Muscle layer of duodenum (tissue), 2 donors: Measurements from ENCODE around the gene STAP2.

Experiments
- H3K27ac ChIP-seq: one replicate; pipeline ENCODE4 v1.7.0; 2013; ENCODE audit warnings: mild to moderate bottlenecking, low read length
- H3K27me3 ChIP-seq: one replicate; pipeline ENCODE4 v1.7.0; 2013; ENCODE audit warnings: low read depth, mild to moderate bottlenecking, control low read depth, low read length
- H3K36me3 ChIP-seq, 2 donors: one replicate each; pipeline ENCODE4 v1.7.0; 2013; ENCODE audit warnings: low read length in 2 of 2, control low read depth in 1 of 2, mild to moderate bottlenecking in 1 of 2; ENCODE audit not compliant: insufficient read depth in 2 of 2, control insufficient read depth in 1 of 2
- H3K4me1 ChIP-seq, 2 donors: one replicate each; pipeline ENCODE4 v1.7.0; 2013; ENCODE audit warnings: low read length in 2 of 2, mild to moderate bottlenecking in 2 of 2, control low read depth in 1 of 2, moderate library complexity in 1 of 2; ENCODE audit not compliant: insufficient read depth in 2 of 2, control insufficient read depth in 1 of 2
- H3K4me3 ChIP-seq, 2 donors: one replicate each; pipeline ENCODE4 v1.7.0; 2013; ENCODE audit warnings: low read length in 2 of 2, low read depth in 1 of 2, mild to moderate bottlenecking in 1 of 2
- H3K9me3 ChIP-seq, 2 donors: one replicate each; pipeline ENCODE4 v1.7.0; 2013; ENCODE audit warnings: low read length in 2 of 2, control low read depth in 1 of 2, mild to moderate bottlenecking in 1 of 2; ENCODE audit not compliant: control insufficient read depth in 1 of 2
- donor health status: healthy.

Gene STAP2

GRCh38 chr19:4338441-4339355, at the start of gene STAP2:
TSS of gene STAP2 (minus strand) at chr19:4338827. CDS start at chr19:4338753, 74 bp downstream.
- Histone ChIP-seq H3K27ac (peak within 1 kb of the TSS; percentile 61), H3K9me3 (no peaks in the 10 kb centered on the region), H3K4me1 (peaks cover 0 to 4% of the 10 kb centered on the region in 2 donors), H3K4me3 (peak within 1 kb of the TSS; percentile 53 to 55), H3K27me3 (no peaks in the 10 kb centered on the region), H3K36me3 (no peaks in the 10 kb centered on the region)

DNA sequence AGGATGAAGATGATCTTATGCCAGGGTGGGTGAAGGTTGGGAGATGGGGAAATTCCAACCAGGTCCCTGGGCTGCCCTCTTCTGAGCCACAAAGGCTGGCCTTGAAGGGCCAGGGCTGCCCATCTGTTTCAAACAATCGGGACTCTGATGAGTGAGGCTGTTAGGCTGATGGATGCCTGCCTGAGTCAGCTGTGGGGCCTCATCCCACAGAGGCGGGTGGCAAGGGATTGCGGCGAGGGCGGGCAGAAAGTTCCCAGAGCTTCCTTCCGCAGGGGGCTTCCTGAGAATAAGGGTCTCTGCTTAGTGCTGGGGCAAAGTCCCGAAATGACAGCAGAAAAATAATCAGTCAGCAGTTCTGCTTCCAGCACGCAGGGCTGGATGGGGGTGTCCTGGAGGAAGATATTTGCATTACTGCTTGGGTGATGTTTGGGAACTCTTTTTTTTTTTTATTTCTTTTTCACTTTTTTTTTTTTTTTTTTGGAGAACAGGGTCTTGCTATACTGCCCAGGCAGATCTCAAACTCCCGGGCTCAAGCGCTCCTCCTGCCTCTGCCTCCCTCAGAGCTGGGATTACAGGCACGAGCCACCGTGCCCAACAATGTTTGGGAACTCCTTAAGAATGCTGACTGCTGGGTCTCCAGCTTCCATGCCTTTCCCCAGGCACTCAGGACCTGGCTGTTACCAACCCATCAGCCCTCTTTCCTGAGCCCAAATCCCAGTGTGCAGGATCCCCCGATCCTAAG, 47.6 kb upstream of the STAP2 start:
- H3K4me1 ChIP-seq, result peaks cover 23 to 45% of the 10 kb centered on the region in 2 donors
- no peak overlapping the region for H3K4me3 ChIP-seq
- peaks cover 9 to 12% of the 10 kb centered on the region in 2 donors for H3K36me3 ChIP-seq
- no peak overlapping the region for H3K27ac ChIP-seq
- no peaks in the 10 kb centered on the region for H3K9me3 ChIP-seq
- no peaks in the 10 kb centered on the region for H3K27me3 ChIP-seq

DNA sequence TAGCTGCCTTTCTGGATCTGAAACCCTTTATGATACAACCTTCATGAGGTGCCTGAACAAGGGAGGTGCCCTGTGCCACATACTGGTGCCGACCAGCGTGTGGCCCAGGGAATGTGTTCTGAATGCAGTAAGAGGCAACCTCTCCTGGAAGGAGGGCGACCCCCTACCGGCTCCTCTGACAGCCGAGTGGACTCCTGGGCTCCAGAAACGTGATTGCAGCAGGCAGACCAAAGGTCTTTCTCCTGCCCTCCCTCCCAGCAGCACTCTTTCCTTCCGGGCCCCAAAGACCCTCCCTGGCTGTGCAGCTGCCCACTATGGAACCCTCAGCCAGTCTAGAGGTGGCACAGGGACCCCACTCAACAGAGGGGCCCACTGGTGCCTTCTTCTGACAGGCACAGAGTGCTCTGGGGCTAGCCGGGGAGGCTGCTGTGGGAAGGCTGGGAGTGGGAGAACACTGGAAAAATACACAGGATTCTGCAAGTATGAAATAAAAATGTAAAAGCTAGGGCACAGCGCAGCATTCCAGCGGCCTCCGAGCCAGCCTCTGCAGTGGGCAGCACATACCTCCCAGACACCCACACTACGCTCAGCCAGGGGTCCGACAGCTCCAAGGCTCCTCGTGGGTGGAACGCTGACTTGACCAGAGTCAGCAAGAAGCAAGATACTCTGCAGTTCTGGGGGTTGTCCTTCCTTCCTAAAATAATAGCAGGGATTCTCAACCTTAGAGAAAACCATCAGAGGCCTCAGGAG, 46.8 kb upstream of the STAP2 start:
- Histone ChIP-seq H3K4me1 (peaks cover 16 to 40% of the 10 kb centered on the region in 2 donors), H3K27me3 (no peaks in the 10 kb centered on the region), H3K4me3 (no peak overlapping the region), H3K9me3 (no peaks in the 10 kb centered on the region), H3K27ac (no peak overlapping the region), H3K36me3 (peaks cover 9 to 12% of the 10 kb centered on the region in 2 donors)

DNA sequence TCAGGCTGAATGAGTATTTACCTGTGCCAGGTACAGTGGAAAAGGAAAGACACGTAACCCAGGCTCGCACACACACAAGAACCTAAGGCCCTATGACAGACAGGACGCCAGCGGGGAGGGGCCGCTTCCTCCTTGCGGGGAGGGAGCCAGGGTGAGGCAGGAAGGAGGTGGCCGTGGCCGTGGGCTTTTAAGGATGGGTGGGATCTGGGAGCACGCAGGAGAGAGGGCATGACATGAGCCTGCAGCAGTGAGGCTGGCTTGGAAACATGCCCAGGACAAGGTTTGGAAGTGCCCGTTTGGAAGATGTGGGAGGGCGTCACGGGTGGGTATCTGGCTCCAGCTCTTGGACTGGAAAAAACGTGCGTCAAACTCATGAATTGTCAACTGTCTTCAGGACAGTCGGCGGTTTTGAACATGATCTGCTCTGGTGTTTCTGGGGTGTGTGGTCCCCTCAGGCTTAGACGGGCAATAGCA, 41.7 kb upstream of the STAP2 start:
- no peak overlapping the region for H3K4me3 ChIP-seq
- H3K27me3 ChIP-seq, result no peaks in the 10 kb centered on the region
- peak overlapping the region; percentile 31 for H3K27ac ChIP-seq
- H3K4me1 ChIP-seq, result peaks cover 24 to 42% of the 10 kb centered on the region in 2 donors
- H3K9me3 ChIP-seq, result no peaks in the 10 kb centered on the region
- peaks cover 8 to 9% of the 10 kb centered on the region in 2 donors for H3K36me3 ChIP-seq

- Histone ChIP-seq H3K27me3 (no peaks in the 10 kb centered on the region), H3K27ac (peak overlapping the region; percentile 31), H3K4me1 (peaks cover 29 to 45% of the 10 kb centered on the region in 2 donors), H3K36me3 (peaks cover 7 to 8% of the 10 kb centered on the region in 2 donors), H3K9me3 (no peaks in the 10 kb centered on the region), H3K4me3 (no peak overlapping the region)
Measured at GRCh38 chr19:4379383-4380253, 41.0 kb upstream of the STAP2 start.

- Histone ChIP-seq H3K27ac (no peak overlapping the region), H3K4me1 (peaks cover 29 to 50% of the 10 kb centered on the region in 2 donors), H3K36me3 (peaks cover 2 to 5% of the 10 kb centered on the region in 2 donors), H3K9me3 (no peaks in the 10 kb centered on the region), H3K27me3 (no peaks in the 10 kb centered on the region), H3K4me3 (no peak overlapping the region)
Measured at GRCh38 chr19:4378886-4379285, 40.3 kb upstream of the STAP2 start.

GRCh38 chr19:4376991-4377781, 38.6 kb upstream of the STAP2 start:
- Histone ChIP-seq H3K27me3 (no peaks in the 10 kb centered on the region), H3K4me1 (peaks cover 37 to 65% of the 10 kb centered on the region in 2 donors)

DNA sequence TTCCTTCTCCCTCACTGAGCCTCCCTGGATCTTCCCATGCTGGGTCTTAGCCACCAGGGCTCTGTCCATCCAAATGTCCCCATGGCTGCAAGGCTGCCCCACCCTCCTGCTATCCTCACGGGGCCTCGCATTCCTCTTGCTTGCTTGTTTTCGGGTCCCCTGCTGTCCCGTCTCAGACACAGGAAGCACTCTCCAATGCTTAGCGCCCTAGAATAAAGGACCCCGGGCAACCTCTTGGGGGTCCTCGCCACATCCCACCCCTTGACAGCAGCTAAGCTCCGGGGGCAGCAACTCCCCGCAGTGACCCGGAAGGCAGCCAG, 38.0 kb upstream of the STAP2 start:
- Histone ChIP-seq H3K27me3 (no peaks in the 10 kb centered on the region), H3K4me3 (no peak overlapping the region), H3K9me3 (no peaks in the 10 kb centered on the region), H3K27ac (no peak overlapping the region), H3K4me1 (peaks cover 37 to 68% of the 10 kb centered on the region in 2 donors), H3K36me3 (peaks cover 0 to 4% of the 10 kb centered on the region in 2 donors)

More at GRCh38 chr19:4376991-4377781, 38.6 kb upstream of the STAP2 start:
- no peaks in the 10 kb centered on the region for H3K9me3 ChIP-seq
- H3K27ac ChIP-seq, result no peak overlapping the region
- H3K4me3 ChIP-seq, result no peak overlapping the region
- H3K36me3 ChIP-seq, result peaks cover 0 to 4% of the 10 kb centered on the region in 2 donors

DNA sequence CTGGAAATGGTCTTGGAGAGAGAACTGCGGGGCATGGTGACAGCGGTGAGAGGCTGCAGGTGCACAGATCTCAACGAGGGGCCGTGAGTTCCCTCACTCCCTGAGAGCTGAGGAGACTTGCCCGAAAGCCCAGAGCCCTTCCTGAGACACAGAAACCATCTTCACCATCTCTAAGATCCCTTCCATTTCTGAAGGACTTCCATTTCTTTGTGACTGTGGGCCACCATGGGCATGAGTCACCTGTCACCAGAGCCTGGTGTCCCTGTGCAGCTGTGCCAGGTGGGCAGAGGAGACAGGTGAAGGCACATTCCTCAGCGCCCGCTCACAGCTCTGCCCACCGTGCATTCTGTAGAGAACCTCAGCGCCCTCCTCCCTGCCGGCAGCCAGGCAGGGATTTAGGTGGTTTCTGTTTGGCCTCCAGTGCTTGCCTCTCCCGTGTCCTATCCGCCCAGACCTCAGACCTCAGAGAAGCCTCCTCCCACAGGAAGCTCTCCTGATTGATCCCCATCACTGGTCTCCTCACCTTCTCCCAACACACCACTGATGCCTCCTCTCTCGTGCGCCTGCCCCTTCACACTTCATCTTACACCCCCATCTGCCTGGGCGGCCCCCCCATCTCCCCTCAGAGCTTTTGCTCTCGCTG, 37.5 kb upstream of the STAP2 start:
- H3K36me3 ChIP-seq, result peaks cover 0 to 5% of the 10 kb centered on the region in 2 donors

More for the DNA sequence above, 37.5 kb upstream of the STAP2 start:
- Histone ChIP-seq H3K27me3 (no peaks in the 10 kb centered on the region), H3K27ac (peak overlapping the region; percentile 40), H3K4me3 (no peak overlapping the region), H3K9me3 (no peaks in the 10 kb centered on the region), H3K4me1 (peaks cover 37 to 71% of the 10 kb centered on the region in 2 donors)
